H1 (cell line): Measurements from ENCODE around the gene TMEM163. TPM values are rescaled to one million over a fixed set of nuclear protein-coding genes. Genes with fewer than 3 reads are reported as not detected.

ENCODE experiments used
- CTCF ChIA-PET: fragments of 300-600 bp; sonication (Branson Sonifier 250); formaldehyde crosslinking; loops from one replicate; lab custom pipeline; 2021; ENCODE audit not compliant: partially characterized antibody; lab: Charles Lee
- POLR2A ChIA-PET: fragments of 300-600 bp; sonication (Branson Sonifier 250); formaldehyde crosslinking; loops from one replicate; lab custom pipeline; 2021; ENCODE audit warnings: inconsistent platforms; ENCODE audit not compliant: partially characterized antibody; lab: Charles Lee
- DNase-seq, 2 experiments: peaks; one replicate each; pipeline versions ENCODE4 v3.0.0 to v3.0.0-alpha.2; 2010 to 2022; ENCODE audit warnings: low spot score in 2 of 2, low read depth in 1 of 2, mixed read lengths in 1 of 2
- FAIRE-seq: peaks from 2 replicates; lab custom pipeline; 2011; peaks lifted over from hg19 to GRCh38; lab: Jason Lieb, UNC
- H2AFZ ChIP-seq: 2 replicates; pipeline ENCODE4 v1.8.1; 2012; ENCODE audit warnings: low read length, inconsistent platforms
- H2AK5ac ChIP-seq: 2 replicates; pipeline ENCODE4 v1.6.1; 2013; ENCODE audit warnings: low read depth, low read length
- H2BK120ac ChIP-seq: replicated peaks from 2 replicates; pipeline ENCODE3; 2013; ENCODE audit warnings: low read depth, low read length, inconsistent platforms
- H2BK12ac ChIP-seq: 2 replicates; pipeline ENCODE4 v1.6.1; 2013; ENCODE audit warnings: low read depth, low read length
- H2BK15ac ChIP-seq: 2 replicates; pipeline ENCODE4 v1.6.1; 2013; ENCODE audit warnings: low read length
- H2BK20ac ChIP-seq: 2 replicates; pipeline ENCODE4 v1.6.1; 2013; ENCODE audit warnings: low read length
- H2BK5ac ChIP-seq: 2 replicates; pipeline ENCODE4 v1.6.1; 2013; ENCODE audit warnings: low read depth, low read length
- H3K14ac ChIP-seq: 2 replicates; pipeline ENCODE4 v1.6.1; 2013; ENCODE audit warnings: inconsistent platforms; ENCODE audit not compliant: insufficient read length
- H3K18ac ChIP-seq: 2 replicates; pipeline ENCODE4 v1.6.1; 2013; ENCODE audit warnings: low read length; ENCODE audit errors: extremely low read depth
- H3K23ac ChIP-seq: 2 replicates; pipeline ENCODE4 v1.6.1; 2013; ENCODE audit warnings: inconsistent platforms; ENCODE audit not compliant: insufficient read length
- H3K23me2 ChIP-seq: 2 replicates; pipeline ENCODE4 v1.6.1; 2013; ENCODE audit warnings: low read depth, low read length
- H3K27ac ChIP-seq: 2 replicates; pipeline ENCODE4 v1.6.1; 2011; ENCODE audit warnings: low read depth, low read length, inconsistent platforms
- H3K27me3 ChIP-seq, 4 experiments: replicated peaks in 1 of 4; 1 replicate in 1 of 4; 2 replicates in 3 of 4; pipeline versions ENCODE4 v1.6.1 to v1.8.1; 2011 to 2013; ENCODE audit warnings: low read length in 3 of 4, mild to moderate bottlenecking in 3 of 4, inconsistent platforms in 2 of 4, mixed read lengths in 2 of 4, moderate library complexity in 1 of 4; ENCODE audit not compliant: control insufficient read depth in 3 of 4, insufficient read depth in 3 of 4; ENCODE audit errors: extremely low read depth in 1 of 4
- H3K36me3 ChIP-seq, 4 experiments: 2 replicates each; pipeline versions ENCODE4 v1.6.1 to v1.8.1; 2011 to 2013; ENCODE audit warnings: mild to moderate bottlenecking in 4 of 4, low read length in 3 of 4, moderate library complexity in 2 of 4, control low read depth in 1 of 4, inconsistent platforms in 1 of 4; ENCODE audit not compliant: insufficient read depth in 4 of 4, control insufficient read depth in 2 of 4
- H3K4ac ChIP-seq: replicated peaks from 2 replicates; pipeline ENCODE3; 2013; ENCODE audit warnings: low read length, low read depth, mixed read lengths, inconsistent platforms; ENCODE audit not compliant: insufficient read length
- H3K4me1 ChIP-seq, 4 experiments: replicated peaks in 1 of 4; 1 replicate in 1 of 4; 2 replicates in 3 of 4; pipeline versions ENCODE4 v1.6.1 to v1.8.1; 2011 to 2013; ENCODE audit warnings: low read length in 3 of 4, inconsistent platforms in 2 of 4, mixed read lengths in 1 of 4; ENCODE audit not compliant: insufficient read depth in 4 of 4, control insufficient read depth in 3 of 4
- H3K4me2 ChIP-seq, 2 experiments: 2 replicates each; pipeline versions ENCODE4 v1.6.1 to v1.8.1; 2011 to 2013; ENCODE audit warnings: low read depth in 2 of 2, low read length in 2 of 2, control low read depth in 1 of 2, inconsistent platforms in 1 of 2, mild to moderate bottlenecking in 1 of 2; ENCODE audit not compliant: insufficient read depth in 1 of 2
- H3K4me3 ChIP-seq, 4 experiments: fragments of 200-600, 300-600 bp in 1 of 4; sonication (generic), shearing (Covaris generic), sonication (Bioruptor Twin) in 1 of 4; 2 replicates each; pipeline versions ENCODE4 v1.5.1 to v1.8.1; 2011 to 2016; ENCODE audit warnings: low read length in 4 of 4, low read depth in 3 of 4, control low read depth in 2 of 4, inconsistent platforms in 2 of 4, mild to moderate bottlenecking in 2 of 4, mixed read lengths in 1 of 4, moderate library complexity in 1 of 4; ENCODE audit not compliant: insufficient read depth in 2 of 4; ENCODE audit errors: extremely low read depth in 1 of 4
- H3K56ac ChIP-seq: replicated peaks from 2 replicates; pipeline ENCODE3; 2013; ENCODE audit warnings: low read depth, mild to moderate bottlenecking, mixed read lengths, low read length, inconsistent platforms; ENCODE audit not compliant: insufficient read length
- H3K79me1 ChIP-seq: 2 replicates; pipeline ENCODE4 v1.6.1; 2013; ENCODE audit warnings: low read depth, low read length, control low read depth
- H3K79me2 ChIP-seq, 2 experiments: 2 replicates each; pipeline versions ENCODE4 v1.6.1 to v1.8.1; 2012 to 2013; ENCODE audit warnings: low read length in 2 of 2, mild to moderate bottlenecking in 2 of 2, inconsistent platforms in 1 of 2; ENCODE audit not compliant: insufficient read depth in 2 of 2, control insufficient read depth in 1 of 2
- H3K9ac ChIP-seq, 4 experiments: replicated peaks in 1 of 4; 1 replicate in 1 of 4; 2 replicates in 3 of 4; pipeline versions ENCODE4 v1.6.1 to v1.8.1; 2011 to 2013; ENCODE audit warnings: low read depth in 3 of 4, low read length in 3 of 4, control low read depth in 2 of 4, mild to moderate bottlenecking in 2 of 4, moderate library complexity in 2 of 4, inconsistent platforms in 1 of 4; ENCODE audit errors: extremely low read depth in 1 of 4
- H3K9me3 ChIP-seq, 2 experiments: 2 replicates each; pipeline versions ENCODE4 v1.6.1 to v1.8.1; 2012 to 2013; ENCODE audit warnings: mild to moderate bottlenecking in 2 of 2, moderate library complexity in 2 of 2, control low read depth in 1 of 2, inconsistent platforms in 1 of 2, low read depth in 1 of 2, low read length in 1 of 2, mixed read lengths in 1 of 2; ENCODE audit not compliant: insufficient read depth in 2 of 2
- H4K20me1 ChIP-seq, 2 experiments: replicated peaks in 1 of 2; 2 replicates each; pipeline versions ENCODE3 to v1.8.1; 2011 to 2013; ENCODE audit warnings: inconsistent platforms in 2 of 2, low read length in 2 of 2, mild to moderate bottlenecking in 1 of 2; ENCODE audit not compliant: insufficient read depth in 2 of 2, control insufficient read depth in 1 of 2
- H4K5ac ChIP-seq: 2 replicates; pipeline ENCODE4 v1.6.1; 2013; ENCODE audit warnings: low read length, low read depth, mixed read lengths, inconsistent platforms; ENCODE audit not compliant: insufficient read length
- H4K8ac ChIP-seq: 2 replicates; pipeline ENCODE4 v1.8.0; 2013; ENCODE audit warnings: mild to moderate bottlenecking, moderate library complexity, low read length, inconsistent platforms; ENCODE audit not compliant: insufficient read depth; ENCODE audit errors: extremely low read depth
- H4K91ac ChIP-seq: replicated peaks from 2 replicates; pipeline ENCODE3; 2013; ENCODE audit warnings: low read length, mixed read lengths, inconsistent platforms; ENCODE audit not compliant: insufficient read length
- BCL11A ChIP-seq, 2 experiments: IDR thresholded peaks; one replicate each; pipeline ENCODE4 v1.6.1; 2011; ENCODE audit warnings: low read depth in 2 of 2, low read length in 2 of 2, mild to moderate bottlenecking in 2 of 2
- CEBPB ChIP-seq: IDR thresholded peaks from 2 replicates; pipeline ENCODE4 v1.6.1; 2012; ENCODE audit warnings: low read depth, low read length
- CHD1 ChIP-seq: IDR thresholded peaks from 2 replicates; pipeline ENCODE4 v1.6.1; 2012; ENCODE audit warnings: low read depth, low read length, improper control_type of control experiment
- EGR1 ChIP-seq: IDR thresholded peaks from 2 replicates; pipeline ENCODE4 v1.6.1; 2011; ENCODE audit warnings: low read depth, low read length, borderline replicate concordance
- GABPA ChIP-seq: IDR thresholded peaks from 2 replicates; pipeline ENCODE4 v1.6.1; 2011; ENCODE audit warnings: mild to moderate bottlenecking, low read length, moderate library complexity, borderline replicate concordance; ENCODE audit not compliant: insufficient read depth
- GTF2F1 ChIP-seq: IDR thresholded peaks from 2 replicates; pipeline ENCODE4 v1.6.1; 2012; ENCODE audit warnings: low read depth, low read length, improper control_type of control experiment, borderline replicate concordance
- JUND ChIP-seq: IDR thresholded peaks from 2 replicates; pipeline ENCODE4 v1.6.1; 2011; ENCODE audit warnings: mild to moderate bottlenecking, improper control_type of control experiment, low read length
- PHF8 ChIP-seq: fragments of 200-600 bp; sonication (generic); conservative IDR thresholded peaks from 2 replicates; pipeline ENCODE4 v1.7.1; 2012; ENCODE audit warnings: low read depth, mild to moderate bottlenecking, inconsistent platforms, low read length, moderate library complexity
- RNF2 ChIP-seq: fragments of 200-900, 300-1000 bp; sonication (generic); IDR thresholded peaks from 2 replicates; pipeline ENCODE4 v1.7.1; 2016; ENCODE audit warnings: borderline replicate concordance, low read depth, mild to moderate bottlenecking, antibody characterized with exemption, low read length; ENCODE audit not compliant: poor library complexity, severe bottlenecking; ENCODE audit errors: missing control alignments
- SP2 ChIP-seq: IDR thresholded peaks from 2 replicates; pipeline ENCODE4 v1.6.1; 2012; ENCODE audit warnings: mild to moderate bottlenecking, low read length, inconsistent platforms
- TEAD4 ChIP-seq: IDR thresholded peaks from 2 replicates; pipeline ENCODE4 v1.6.1; 2012; ENCODE audit warnings: low read depth, low read length, inconsistent platforms, mixed read lengths
- YY1 ChIP-seq: IDR thresholded peaks from 2 replicates; pipeline ENCODE4 v1.6.1; 2011; ENCODE audit warnings: low read depth, mild to moderate bottlenecking, low read length
- ZNF274 ChIP-seq: IDR thresholded peaks from 2 replicates; pipeline ENCODE4 v1.7.0; 2012; ENCODE audit warnings: low read length, borderline replicate concordance; ENCODE audit errors: extremely low read depth
- whole genome bisulfite sequencing, 2 experiments: shearing (Covaris generic) in 1 of 2; methylation state at CpG; one replicate each; pipeline versions ENCODE4 v1.1.6 to v1.1.7; 2013 to 2015; ENCODE audit warnings: low lambda C conversion rate in 2 of 2, mixed read lengths in 2 of 2, inconsistent platforms in 1 of 2, low coverage in 1 of 2, missing lambda C conversion rate in 1 of 2; ENCODE audit not compliant: insufficient replicate concordance in 2 of 2, insufficient coverage in 1 of 2, insufficient read length in 1 of 2; ENCODE audit errors: extremely low coverage in 1 of 2, missing lambda C conversion rate in 1 of 2; 5-methylcytosine and 5-hydroxymethylcytosine counted together
- polyA plus RNA-seq, 7 experiments: library from polyadenylated mRNA; depleted of rRNA in 3 of 7; stranded (reverse) in 5 of 7; unstranded in 2 of 7; fragments of >200 nt in 5 of 7; fragments of 200-250 nt in 2 of 7; gene quantifications; 1 replicate in 5 of 7; 2 replicates in 1 of 7; 4 replicates in 1 of 7; pipeline versions ENCODE4 v1.2.1 to v1.2.3, GENCODE V29; 2011 to 2013; ENCODE audit warnings: missing spikeins in 2 of 7, mixed read lengths in 2 of 7
- total RNA-seq: library from RNA; stranded (reverse); fragmentation: NEBNext Ultra II Directional; extraction: Animal tissue kit (Norgen Biotek cat#: 25700); gene quantifications from 2 replicates; pipeline ENCODE4 v1.2.1, GENCODE V29; 2021
- TF ChIP-seq, protein P1 (sequence below): IDR thresholded peaks from 2 replicates; pipeline ENCODE4 v1.6.1; 2012; ENCODE audit warnings: inconsistent platforms

TMEM163 gene
- total and polyA plus RNA-seq, 2 of the 8 experiments (the other 6 are each of a cell fraction or from before 2014, with no cell fraction given): 2.8 to 3.2 TPM

DNA sequence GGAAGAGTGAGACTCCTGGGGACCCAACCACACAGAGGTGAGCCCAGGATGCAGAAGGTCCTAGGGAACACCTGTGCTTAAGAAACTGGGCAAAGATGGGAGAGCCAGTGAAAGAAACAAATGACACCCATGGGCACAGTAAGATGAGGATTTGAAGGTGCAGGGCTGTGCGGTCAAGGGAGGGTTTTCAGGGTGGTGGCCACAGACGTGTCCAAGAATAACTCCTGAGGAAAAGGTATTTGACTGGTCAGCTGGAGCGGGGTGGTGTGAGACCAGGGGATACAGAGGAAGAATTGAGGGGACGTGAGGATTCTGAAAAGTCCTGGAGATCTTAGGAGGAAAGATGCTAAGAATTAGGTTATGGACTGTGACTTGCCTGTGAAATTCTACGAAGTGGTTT lies 142.9 kb downstream of the TMEM163 start:
- H3K18ac ChIP-seq: no peak overlapping the region
- ChIA-PET CTCF (interaction anchor here (0.6 to 1.5 kb wide), 3 partner anchors 16 to 986 kb away, joined by 3 to 5 read pairs (median 3); no protein-coding TSS in a partner anchor), POLR2A (no interaction called here)
- WGBS, 2 experiments: 95% methylated on average over 5 of the region's 5 CpGs; no CpG with 5 or more reads in 1 of the 2 experiments
- no peak overlapping the region for H2BK15ac ChIP-seq
- H2BK12ac ChIP-seq: no peak overlapping the region
- H3K4ac ChIP-seq: no peak overlapping the region
- no peak overlapping the region for H4K8ac ChIP-seq
- H3K79me1 ChIP-seq: no peaks in the 10 kb centered on the region
- FAIRE-seq: no peak
- H3K4me3 ChIP-seq: no peak overlapping the region
- no peak overlapping the region for H2BK5ac ChIP-seq
- no peak overlapping the region for H3K27ac ChIP-seq
- no peak overlapping the region for H2AFZ ChIP-seq
- H3K9ac ChIP-seq: no peak overlapping the region
- H4K20me1 ChIP-seq: no peaks in the 10 kb centered on the region
- H2BK20ac ChIP-seq: no peak overlapping the region
- H4K5ac ChIP-seq: no peak overlapping the region
- no peak overlapping the region for H3K4me2 ChIP-seq
- no peaks in the 10 kb centered on the region for H3K27me3 ChIP-seq
- no peak overlapping the region for H3K14ac ChIP-seq
- H3K23me2 ChIP-seq: no peaks in the 10 kb centered on the region
- H3K9me3 ChIP-seq: no peaks in the 10 kb centered on the region
- H2BK120ac ChIP-seq: no peak overlapping the region
- no peak overlapping the region for H3K23ac ChIP-seq
- no peaks in the 10 kb centered on the region for H3K79me2 ChIP-seq
- H3K4me1 ChIP-seq: no peaks in the 10 kb centered on the region; a peak in 1 of 7 replicates
- no peak for DNase-seq
- no peak overlapping the region for H2AK5ac ChIP-seq
- no peak overlapping the region for H3K56ac ChIP-seq
- no peaks in the 10 kb centered on the region for H3K36me3 ChIP-seq
- H4K91ac ChIP-seq: no peak overlapping the region
- TF ChIP-seq ZNF274: no peak
- TF ChIP-seq PHF8: no peak
- no peak for TF ChIP-seq YY1
- TF ChIP-seq BCL11A (IDR thresholded peaks at IDR 0.05; ENCODE audit: low read depth in 2 of 2, low read length in 2 of 2): no peak
- TF ChIP-seq EGR1: no peak
- no peak for TF ChIP-seq RNF2
- TF ChIP-seq, protein P1, sequence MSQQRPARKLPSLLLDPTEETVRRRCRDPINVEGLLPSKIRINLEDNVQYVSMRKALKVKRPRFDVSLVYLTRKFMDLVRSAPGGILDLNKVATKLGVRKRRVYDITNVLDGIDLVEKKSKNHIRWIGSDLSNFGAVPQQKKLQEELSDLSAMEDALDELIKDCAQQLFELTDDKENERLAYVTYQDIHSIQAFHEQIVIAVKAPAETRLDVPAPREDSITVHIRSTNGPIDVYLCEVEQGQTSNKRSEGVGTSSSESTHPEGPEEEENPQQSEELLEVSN: no peak
- TF ChIP-seq CEBPB: no peak
- no peak for TF ChIP-seq GTF2F1
- TF ChIP-seq GABPA: no peak
- no peak for TF ChIP-seq TEAD4
- TF ChIP-seq SP2: no peak
- no peak for TF ChIP-seq CHD1
- TF ChIP-seq JUND: no peak
